ENCODE results near the gene KIFC3. TPM values are rescaled to one million over a fixed set of nuclear protein-coding genes. Genes with fewer than 3 reads are reported as not detected.

Gene KIFC3
- total and polyA plus RNA-seq, 2 of the 8 experiments (the other 6 are each of a cell fraction or from before 2014, with no cell fraction given): 2.1 to 7.1 TPM

GRCh38 chr16:57791195-57791892, 10.9 kb downstream of the KIFC3 start (continued):
- TF ChIP-seq NRF1 (IDR thresholded peaks at IDR 0.05; ENCODE audit: low read depth, low read length): no peak
- no peak for TF ChIP-seq FOSL1 (IDR thresholded peaks at IDR 0.05; ENCODE audit: insufficient read depth, low read depth, low read length)
- no peak for TF ChIP-seq SP4 (IDR thresholded peaks at IDR 0.05; ENCODE audit: low read length)
- TF ChIP-seq TAF1 (IDR thresholded peaks at IDR 0.05; ENCODE audit: low read depth, low read length): no peak
- TF ChIP-seq ZNF274 (IDR thresholded peaks at IDR 0.05; ENCODE audit: borderline replicate concordance, extremely low read depth, low read length): no peak
- no peak for TF ChIP-seq SRF (IDR thresholded peaks at IDR 0.05; ENCODE audit: low read depth, low read length)
- no peak for TF ChIP-seq CHD2 (IDR thresholded peaks at IDR 0.05; ENCODE audit: low read length)
- TF ChIP-seq TEAD4 (IDR thresholded peaks at IDR 0.05; ENCODE audit: low read depth, low read length): no peak
